Heart right ventricle (tissue), 16 donors: Measurements from ENCODE around the gene PAN2. TPM values are rescaled to one million over a fixed set of nuclear protein-coding genes. Genes with fewer than 3 reads are reported as not detected.

Experiments
- ATAC-seq, 8 donors: fragments of 200-7000 bp; cut with Tn5 transposase; one replicate each; pipeline ENCODE4 v1.9.1; 2020; ENCODE audit warnings: mild to moderate bottlenecking in 8 of 8, moderate library complexity in 8 of 8, moderate number of reproducible peaks in 1 of 8
- DNase-seq, 2 donors: peaks; one replicate each; pipeline ENCODE4 v3.0.0-alpha.2; 2020
- H3K27ac ChIP-seq, 10 donors: fragments of 200-600 bp; sonication (generic) in 2 of 10; one replicate each; pipeline versions ENCODE4 v1.5.0 to v1.8.0; 2020 to 2022; ENCODE audit warnings: mild to moderate bottlenecking in 3 of 10
- H3K27me3 ChIP-seq, 7 donors: fragments of 200-600 bp; one replicate each; pipeline ENCODE4 v1.8.0; 2021 to 2022; ENCODE audit warnings: mild to moderate bottlenecking in 2 of 7
- H3K36me3 ChIP-seq, 9 donors: fragments of 200-600 bp; sonication (generic) in 1 of 9; one replicate each; pipeline versions ENCODE4 v1.5.0 to v1.8.0; 2020 to 2022; ENCODE audit warnings: mild to moderate bottlenecking in 2 of 9
- H3K4me1 ChIP-seq, 9 donors: fragments of 200-600 bp; sonication (generic) in 1 of 9; one replicate each; pipeline versions ENCODE4 v1.5.0 to v1.8.0; 2020 to 2022; ENCODE audit warnings: mild to moderate bottlenecking in 4 of 9
- H3K4me3 ChIP-seq, 10 donors: fragments of 200-600 bp; sonication (generic) in 2 of 10; one replicate each; pipeline versions ENCODE4 v1.5.0 to v1.8.0; 2020 to 2022; ENCODE audit warnings: mild to moderate bottlenecking in 7 of 10, moderate library complexity in 2 of 10
- H3K9me3 ChIP-seq, 11 donors: fragments of 200-600 bp in 10 of 11; sonication (generic) in 2 of 11; one replicate each; pipeline versions ENCODE4 v1.5.0 to v1.8.0; 2013 to 2022; ENCODE audit warnings: mild to moderate bottlenecking in 2 of 11, control low read depth in 1 of 11, moderate library complexity in 1 of 11
- WGBS, 2 donors: extraction: QIAGEN DNeasy Blood & Tissue Kit; methylation state at CpG; one replicate each; pipeline ENCODE4 v1.1.7; 2013; ENCODE audit warnings: inconsistent platforms in 1 of 2; 5-methylcytosine and 5-hydroxymethylcytosine counted together
- intact Hi-C, 10 donors: fragments of 100-400 bp; cut with DNase I; formaldehyde crosslinking; loops; one replicate each; pipeline versions ENCODE4 v1.11.1 to v1.14.2; 2022
- polyA plus RNA-seq, 2 donors: library from polyadenylated mRNA; stranded (reverse); fragments of 200-250 nt; gene quantifications; one replicate each; pipeline ENCODE4 v1.2.3, GENCODE V29; 2013
- total RNA-seq, 10 donors: library from RNA; stranded (reverse); fragmentation: NEBNext Ultra II Directional in 3 of 10; extraction: Animal tissue kit (Norgen Biotek cat#: 25700) in 3 of 10; gene quantifications; one replicate each; pipeline versions ENCODE4 v1.2.1 to v1.2.4, GENCODE V29; 2021 to 2023
- TF ChIP-seq, protein P1 (sequence below), 9 donors: fragments of 200-600 bp; sonication (generic) in 2 of 9; IDR thresholded peaks; one replicate each; pipeline versions ENCODE4 v1.5.0 to v1.8.0; 2021 to 2022; ENCODE audit warnings: antibody characterized with exemption in 9 of 9, mild to moderate bottlenecking in 5 of 9, moderate library complexity in 1 of 9
- donor health status: Arrhythmogenic right ventricular cardiomyopathy.
- donor health status: ischemic (EF 13 %, LVEDD 7.1; RV severe dilation, severe dysfunction).
- donor health status: healthy with polysubstance abuse.
- donor health status: DM: no; HTN: yes; CAD: no.
- donor health status: DM: no; HTN: no; CAD: no.
- donor health status: ischemic (EF 25% LVEDD 6.9; RV normal size, moderate dysfunction).
- donor health status: ischemic (EF 25% LVEDD 5.7; RV mildly dilated, moderate dysfunction).
- donor health status: healthy.
- donor health status: DM: yes; HTN: yes; CAD: no.
- donor health status: Ischemic cardiomyopathy.
- donor health status: ischemic (EF 35%, LVEDD 5.7; RV mildly dilated, moderate dysfunction).
- donor health status: nonischemic (EF 11% LVEDD 7.7; RV severe dilation, severe dysfunction).
- donor health status: DM: yes; HTN: yes; CAD: no.
- donor health status: PGD.
- donor health status: ischemic (EF 29% LVEDD 5.4; RV normal size, mild dysfunction).
- donor health status: nonischemic (EF 23%, LVEDD 6.1; RV moderate dilation, normal function).

Gene PAN2
- total and polyA plus RNA-seq, 12 donors: 20.6 to 85.3 (median 38.1) TPM

DNA sequence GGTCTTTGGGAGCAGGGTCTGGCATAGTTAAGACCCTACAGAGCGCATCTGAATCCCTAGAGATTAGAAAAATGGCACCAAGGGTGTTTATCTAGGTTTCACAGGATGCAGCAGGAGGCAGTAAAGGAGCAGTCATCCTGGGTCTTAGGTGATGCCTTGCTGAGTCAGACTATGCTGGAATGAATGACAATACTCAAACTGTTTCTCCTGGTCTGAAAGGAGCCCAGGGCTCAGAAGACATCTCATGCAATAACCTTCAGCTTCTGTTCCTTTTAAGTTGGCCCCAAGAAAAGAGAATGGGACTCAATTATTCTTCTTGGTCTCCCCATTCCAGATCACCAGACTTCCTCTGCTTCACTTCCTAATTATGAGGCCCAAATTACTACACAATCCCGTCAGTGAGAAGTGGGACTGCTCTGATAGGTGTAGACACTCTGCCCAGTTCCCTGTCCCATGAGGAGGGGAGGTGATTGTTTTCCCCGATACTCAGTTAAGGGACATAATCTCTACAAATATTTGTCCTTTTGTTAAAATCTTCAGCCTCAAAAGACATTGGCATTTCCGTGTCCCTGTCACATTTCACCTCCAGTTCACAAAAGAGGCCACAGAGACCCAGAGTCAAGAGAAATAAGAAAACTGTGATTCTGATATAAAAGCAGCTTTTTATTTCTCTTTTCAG, 43.6 kb upstream of the PAN2 start:
- no peak overlapping the region for H3K4me3 ChIP-seq
- DNase-seq (no peak), ATAC-seq (no peak)
- peaks cover 0 to 6% (median 0%) of the 10 kb centered on the region in 11 donors for H3K9me3 ChIP-seq
- peaks cover 0 to 10% (median 0%) of the 10 kb centered on the region in 9 donors for H3K4me1 ChIP-seq
- WGBS, 2 donors: 65 to 69% methylated on average over 4 of the region's 4 CpGs
- H3K36me3 ChIP-seq: no peaks in the 10 kb centered on the region
- no peak overlapping the region for H3K27ac ChIP-seq
- intact Hi-C loops: loop anchor here in 1 of 10 donors (10.0 kb wide), 1 partner anchor 67 kb away; the partner anchor contains the start of gene TIMELESS
- TF ChIP-seq, protein P1, sequence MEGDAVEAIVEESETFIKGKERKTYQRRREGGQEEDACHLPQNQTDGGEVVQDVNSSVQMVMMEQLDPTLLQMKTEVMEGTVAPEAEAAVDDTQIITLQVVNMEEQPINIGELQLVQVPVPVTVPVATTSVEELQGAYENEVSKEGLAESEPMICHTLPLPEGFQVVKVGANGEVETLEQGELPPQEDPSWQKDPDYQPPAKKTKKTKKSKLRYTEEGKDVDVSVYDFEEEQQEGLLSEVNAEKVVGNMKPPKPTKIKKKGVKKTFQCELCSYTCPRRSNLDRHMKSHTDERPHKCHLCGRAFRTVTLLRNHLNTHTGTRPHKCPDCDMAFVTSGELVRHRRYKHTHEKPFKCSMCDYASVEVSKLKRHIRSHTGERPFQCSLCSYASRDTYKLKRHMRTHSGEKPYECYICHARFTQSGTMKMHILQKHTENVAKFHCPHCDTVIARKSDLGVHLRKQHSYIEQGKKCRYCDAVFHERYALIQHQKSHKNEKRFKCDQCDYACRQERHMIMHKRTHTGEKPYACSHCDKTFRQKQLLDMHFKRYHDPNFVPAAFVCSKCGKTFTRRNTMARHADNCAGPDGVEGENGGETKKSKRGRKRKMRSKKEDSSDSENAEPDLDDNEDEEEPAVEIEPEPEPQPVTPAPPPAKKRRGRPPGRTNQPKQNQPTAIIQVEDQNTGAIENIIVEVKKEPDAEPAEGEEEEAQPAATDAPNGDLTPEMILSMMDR (IDR thresholded peaks at IDR 0.05): no peak
- no peaks in the 10 kb centered on the region for H3K27me3 ChIP-seq

DNA sequence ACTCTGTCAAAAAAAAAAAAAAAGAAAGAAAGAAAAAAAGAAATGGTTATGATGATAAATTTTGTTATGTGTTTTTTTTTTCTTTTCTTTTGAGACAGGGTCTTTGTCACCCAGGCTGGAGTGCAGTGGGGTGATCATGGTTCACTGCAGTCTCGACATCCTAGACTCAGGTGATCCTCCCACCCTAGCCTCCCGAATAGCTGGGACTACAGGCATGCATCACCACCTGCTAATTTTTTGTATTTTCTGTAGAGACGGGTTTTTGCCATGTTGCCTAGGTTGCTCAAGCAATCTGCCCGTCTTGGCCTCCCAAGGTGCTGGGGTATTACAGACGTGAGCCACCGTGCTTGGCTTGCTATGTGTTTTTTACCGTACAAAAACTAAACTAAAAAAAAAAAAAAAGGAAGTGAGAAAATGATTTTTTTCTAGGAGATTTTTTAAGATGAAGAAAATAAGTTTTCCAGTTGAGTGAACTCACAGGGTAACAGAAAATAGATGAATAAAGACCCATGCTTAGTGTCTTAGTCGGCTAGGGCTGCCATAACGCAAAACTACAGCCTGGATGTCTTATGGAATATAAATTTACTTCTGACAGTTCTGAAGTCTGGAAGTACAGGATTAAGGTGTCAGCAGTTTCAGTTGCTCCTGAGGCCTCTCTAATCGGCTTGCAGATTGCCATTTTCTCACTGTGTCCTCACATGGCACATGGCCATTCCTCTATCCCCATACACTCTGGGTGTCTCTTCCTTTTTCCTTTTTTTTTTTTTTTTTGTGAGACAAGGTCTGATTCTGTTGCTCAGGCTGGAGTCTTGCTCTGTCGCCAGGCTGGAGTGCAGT, 42.0 kb upstream of the PAN2 start:
- no peak for DNase-seq
- Histone ChIP-seq H3K27me3 (peaks cover 0 to under 1% (median 0%) of the 10 kb centered on the region in 7 donors), H3K36me3 (no peaks in the 10 kb centered on the region), H3K27ac (no peak overlapping the region), H3K4me3 (no peak overlapping the region), H3K9me3 (peaks cover 0 to 6% (median 0%) of the 10 kb centered on the region in 11 donors), H3K4me1 (peaks cover 0 to 10% (median 0%) of the 10 kb centered on the region in 9 donors)
- TF ChIP-seq, protein P1 (IDR thresholded peaks at IDR 0.05): no peak
- intact Hi-C loops: loop anchor here in 1 of 10 donors (10.0 kb wide), 1 partner anchor 69 kb away; the partner anchor contains the start of gene TIMELESS
- ATAC-seq: no peak
- WGBS, 2 donors: 83 to 87% methylated on average over 11 of the region's 11 CpGs

DNA sequence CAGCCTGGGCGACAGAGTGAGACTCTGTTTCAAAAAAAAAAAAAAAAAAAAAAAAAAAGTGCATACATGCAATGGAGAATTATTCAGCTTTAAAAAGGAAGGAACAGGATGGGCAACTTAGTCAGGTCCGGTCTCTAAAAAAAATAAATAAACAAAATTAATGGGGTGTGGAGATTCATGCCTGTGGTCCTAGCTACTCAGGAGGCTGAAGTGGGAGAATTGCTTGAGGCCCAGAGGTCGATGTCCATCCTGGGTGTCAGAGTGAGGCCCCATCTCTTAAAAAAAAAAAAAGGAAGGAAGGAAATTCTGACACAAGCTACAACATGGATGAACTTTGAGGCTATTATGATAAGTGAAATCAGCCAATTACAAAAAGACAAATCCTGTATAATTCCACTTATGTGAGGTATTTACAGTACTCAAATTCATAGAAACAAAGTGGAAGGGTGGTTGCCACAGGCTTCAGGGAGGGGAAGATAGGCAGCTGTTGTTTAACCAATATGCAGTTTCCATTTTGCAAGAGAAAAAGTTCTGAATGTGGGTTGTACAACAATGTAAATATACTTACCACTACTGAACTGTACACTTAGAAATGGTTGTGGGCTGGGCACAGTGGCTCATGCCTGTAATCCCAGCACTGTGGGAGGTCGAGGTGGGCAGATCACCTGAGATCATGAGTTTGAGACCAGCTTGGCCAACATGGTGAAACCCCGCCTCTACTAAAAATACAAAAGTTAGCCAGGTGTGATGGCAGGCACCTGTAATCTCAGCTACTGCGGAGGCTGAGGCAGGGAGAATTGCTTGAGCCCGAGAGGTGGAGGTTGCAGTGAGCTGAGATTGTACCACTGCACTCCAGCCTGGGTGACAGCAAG, 41.2 kb upstream of the PAN2 start:
- peaks cover 0 to 6% (median 0%) of the 10 kb centered on the region in 11 donors for H3K9me3 ChIP-seq
- H3K4me3 ChIP-seq: no peak overlapping the region
- H3K27me3 ChIP-seq: peaks cover 0 to 4% (median 0%) of the 10 kb centered on the region in 7 donors
- H3K4me1 ChIP-seq: peaks cover 0 to 10% (median 0%) of the 10 kb centered on the region in 9 donors
- TF ChIP-seq, protein P1 (IDR thresholded peaks at IDR 0.05): no peak
- DNase-seq (no peak), ATAC-seq (no peak)
- no peak overlapping the region for H3K27ac ChIP-seq
- WGBS, 2 donors: 75 to 77% methylated on average over 7 of the region's 7 CpGs
- H3K36me3 ChIP-seq: no peaks in the 10 kb centered on the region
- intact Hi-C loops: loop anchor here in 2 of 10 donors (5.0 to 10.0 kb wide), 2 partner anchors 62 to 70 kb away; partner anchors contain the start of gene TIMELESS (in 1 of the 2)
